ENCODE measurements around the gene ACOX3.

ACOX3 gene

GRCh38 chr4:8472158-8472688 is 31.7 kb upstream of the ACOX3 start (continued):
- TF ChIP-seq ZNF561 (tag by site-specific recombination; IDR thresholded peaks at IDR 0.05; ENCODE audit: borderline replicate concordance) (no peak), KLF1 (tag by site-specific recombination; IDR thresholded peaks at IDR 0.05) (no peak), WT1 (tag by site-specific recombination; IDR thresholded peaks at IDR 0.05) (no peak), ZFP41 (tag by site-specific recombination; IDR thresholded peaks at IDR 0.05; ENCODE audit: borderline replicate concordance) (no peak), ZNF654 (tag by site-specific recombination; IDR thresholded peaks at IDR 0.05; ENCODE audit: low read depth) (no peak), ZBTB1 (tag by site-specific recombination; IDR thresholded peaks at IDR 0.05) (no peak), ZNF202 (tag by site-specific recombination; IDR thresholded peaks at IDR 0.05; ENCODE audit: borderline replicate concordance) (no peak)

GRCh38 chr4:8471211-8471875 is 30.8 kb upstream of the ACOX3 start:
- peaks cover 0 to 66% of the 10 kb centered on the region in 2 experiments; a peak in 1 of 3 replicates for H3K36me3 ChIP-seq (ENCODE audit: control insufficient read depth in 2 of 2, insufficient read depth in 1 of 2, low read length in 2 of 2)
- H3K4me3 ChIP-seq (ENCODE audit: low read depth, low read length), result no peak overlapping the region
- H3K27ac ChIP-seq (ENCODE audit: extremely low read depth, low read depth, low read length), result no peak overlapping the region
- POLR2A ChIA-PET, result interaction anchor here (1.5 kb wide), 1 partner anchor 13 kb away, joined by 3 read pairs; no protein-coding TSS in a partner anchor
- no peak for TF ChIP-seq ZNF280C (tag by site-specific recombination; IDR thresholded peaks at IDR 0.05)
- H3K4me1 ChIP-seq (ENCODE audit: control insufficient read depth, insufficient read depth, low read length), result no peaks in the 10 kb centered on the region
- no peaks in the 10 kb centered on the region for H3K9me3 ChIP-seq (ENCODE audit: control insufficient read depth, insufficient read depth, low read depth, low read length)
- CTCF ChIA-PET, result interaction anchor here (0.8 to 0.9 kb wide), 2 partner anchors 115 to 123 kb away, joined by 3 to 5 read pairs; no protein-coding TSS in a partner anchor

- Histone ChIP-seq H3K9me3 (ENCODE audit: control insufficient read depth, insufficient read depth, low read depth, low read length) (no peaks in the 10 kb centered on the region), H3K36me3 (ENCODE audit: control insufficient read depth in 2 of 2, insufficient read depth in 1 of 2, low read length in 2 of 2) (peaks cover 0 to 66% of the 10 kb centered on the region in 2 experiments; a peak in 1 of 3 replicates), H3K27ac (ENCODE audit: extremely low read depth, low read depth, low read length) (no peak overlapping the region), H3K4me3 (ENCODE audit: low read depth, low read length) (no peak overlapping the region), H3K4me1 (ENCODE audit: control insufficient read depth, insufficient read depth, low read length) (no peaks in the 10 kb centered on the region)
- POLR2A ChIA-PET, result no interaction called here
- no peak for TF ChIP-seq ZNF23 (tag by site-specific recombination; IDR thresholded peaks at IDR 0.05; ENCODE audit: borderline replicate concordance)
- TF ChIP-seq ZNF600 (tag by site-specific recombination; IDR thresholded peaks at IDR 0.05), result peak; percentile 87
- CTCF ChIA-PET, result interaction anchor here (0.7 to 3.2 kb wide), 5 partner anchors 77 to 129 kb away, joined by 3 to 19 read pairs (median 3); partner anchors contain the start of gene CPZ
These were observed 30.0 kb upstream of the ACOX3 start for GRCh38 chr4:8470451-8471024.

- Histone ChIP-seq H3K36me3 (ENCODE audit: control insufficient read depth in 2 of 2, insufficient read depth in 1 of 2, low read length in 2 of 2) (peaks cover 0 to 69% of the 10 kb centered on the region in 2 experiments; a peak in 1 of 3 replicates), H3K4me1 (ENCODE audit: control insufficient read depth, insufficient read depth, low read length) (no peaks in the 10 kb centered on the region), H3K27ac (ENCODE audit: extremely low read depth, low read depth, low read length) (no peak overlapping the region), H3K9me3 (ENCODE audit: control insufficient read depth, insufficient read depth, low read depth, low read length) (no peaks in the 10 kb centered on the region), H3K4me3 (ENCODE audit: low read depth, low read length) (no peak overlapping the region)
- ChIA-PET CTCF (interaction anchor here (1.2 to 3.2 kb wide), 7 partner anchors 11 to 124 kb away, joined by 3 to 19 read pairs (median 5); partner anchors contain the start of gene CPZ), POLR2A (no interaction called here)
- TF ChIP-seq PBX3 (CRISPR knock-in tag; IDR thresholded peaks at IDR 0.05), result no peak
These were observed 29.0 kb upstream of the ACOX3 start for GRCh38 chr4:8469550-8469949.
